Peyer's patch (tissue), 4 donors: Measurements from ENCODE around the gene TAGLN3. TPM values are rescaled to one million over a fixed set of nuclear protein-coding genes. Genes with fewer than 3 reads are reported as not detected.

Source experiments
- DNase-seq, 3 donors: peaks; one replicate each; pipeline ENCODE4 v3.0.0-alpha.2; 2017 to 2019
- H3K27ac ChIP-seq, 4 donors: fragments of 200-600 bp; sonication (generic); one replicate each; pipeline ENCODE4 v1.5.1; 2016 to 2019
- H3K27me3 ChIP-seq, 2 donors: fragments of 200-600 bp; sonication (generic); one replicate each; pipeline ENCODE4 v1.5.1; 2019
- H3K36me3 ChIP-seq, 3 donors: fragments of 200-600 bp; sonication (generic); one replicate each; pipeline ENCODE4 v1.5.1; 2016 to 2019
- H3K4me1 ChIP-seq, 4 donors: fragments of 200-600 bp; sonication (generic); one replicate each; pipeline ENCODE4 v1.5.1; 2016 to 2019
- H3K4me3 ChIP-seq, 4 donors: fragments of 200-600 bp; sonication (generic); 1 replicate in 3 of 4; 2 replicates in 1 of 4; pipeline ENCODE4 v1.5.1; 2016 to 2019; ENCODE audit warnings: mild to moderate bottlenecking in 1 of 4
- H3K9me3 ChIP-seq, 4 donors: fragments of 200-600 bp; sonication (generic); one replicate each; pipeline ENCODE4 v1.5.1; 2016 to 2019; ENCODE audit warnings: mild to moderate bottlenecking in 1 of 4
- CTCF ChIP-seq, 6 experiments: fragments of 450-650 bp in 4 of 6; fragments of 200-600 bp in 2 of 6; sonication (generic) in 1 of 6; IDR thresholded peaks; one replicate each; pipeline ENCODE4 v1.5.1; 2017 to 2019; ENCODE audit warnings: antibody characterized with exemption in 6 of 6, mild to moderate bottlenecking in 3 of 6, moderate library complexity in 1 of 6
- POLR2A ChIP-seq, 2 donors: fragments of 450-650 bp; IDR thresholded peaks; one replicate each; pipeline ENCODE4 v1.5.1; 2017; ENCODE audit warnings: antibody characterized with exemption in 2 of 2, mild to moderate bottlenecking in 2 of 2, moderate library complexity in 2 of 2
- total RNA-seq, 4 donors: library from RNA; depleted of rRNA; stranded (reverse); fragments of >200 nt; gene quantifications; one replicate each; pipeline ENCODE4 v1.1.0, GENCODE V29; 2016

Gene TAGLN3
- total RNA-seq, 4 donors from 2014 or later: 1.1 TPM; not detected in 3

DNA sequence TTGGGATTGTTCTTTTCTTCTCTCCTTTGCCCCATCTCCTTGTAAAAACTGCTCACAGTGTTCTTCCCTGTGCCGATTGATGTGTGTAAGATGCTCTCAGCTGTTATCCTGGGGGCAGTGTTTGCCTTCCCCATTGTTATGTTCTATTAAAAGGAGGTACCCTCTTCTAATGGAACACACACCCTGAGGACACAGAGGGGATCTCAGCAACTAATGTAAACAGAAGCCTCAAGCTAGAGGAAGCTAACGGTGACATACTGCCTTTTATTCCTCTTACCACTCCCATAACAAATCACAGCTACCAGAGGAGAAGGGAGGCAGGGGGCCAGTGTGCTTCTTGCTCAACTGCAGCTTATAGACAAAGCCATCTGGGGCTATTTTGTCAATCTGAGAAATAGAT lies 2.2 kb downstream of the TAGLN3 start:
- Histone ChIP-seq H3K4me3 (no peak overlapping the region), H3K27me3 (no peaks in the 10 kb centered on the region), H3K9me3 (no peaks in the 10 kb centered on the region), H3K27ac (no peak overlapping the region), H3K36me3 (no peaks in the 10 kb centered on the region), H3K4me1 (peaks cover 0 to 13% (median 0%) of the 10 kb centered on the region in 4 donors)
- no peak for TF ChIP-seq POLR2A (IDR thresholded peaks at IDR 0.05)
- no peak for TF ChIP-seq CTCF (IDR thresholded peaks at IDR 0.05)
- no peak for DNase-seq

- Histone ChIP-seq H3K36me3 (no peaks in the 10 kb centered on the region), H3K9me3 (no peaks in the 10 kb centered on the region), H3K4me3 (no peak overlapping the region), H3K4me1 (peaks cover 0 to 13% (median 0%) of the 10 kb centered on the region in 4 donors), H3K27me3 (no peaks in the 10 kb centered on the region), H3K27ac (no peak overlapping the region)
- DNase-seq: no peak
- no peak for TF ChIP-seq CTCF (IDR thresholded peaks at IDR 0.05)
- no peak for TF ChIP-seq POLR2A (IDR thresholded peaks at IDR 0.05)
These were observed 2.8 kb downstream of the TAGLN3 start for GRCh38 chr3:112001526-112001925.

DNA sequence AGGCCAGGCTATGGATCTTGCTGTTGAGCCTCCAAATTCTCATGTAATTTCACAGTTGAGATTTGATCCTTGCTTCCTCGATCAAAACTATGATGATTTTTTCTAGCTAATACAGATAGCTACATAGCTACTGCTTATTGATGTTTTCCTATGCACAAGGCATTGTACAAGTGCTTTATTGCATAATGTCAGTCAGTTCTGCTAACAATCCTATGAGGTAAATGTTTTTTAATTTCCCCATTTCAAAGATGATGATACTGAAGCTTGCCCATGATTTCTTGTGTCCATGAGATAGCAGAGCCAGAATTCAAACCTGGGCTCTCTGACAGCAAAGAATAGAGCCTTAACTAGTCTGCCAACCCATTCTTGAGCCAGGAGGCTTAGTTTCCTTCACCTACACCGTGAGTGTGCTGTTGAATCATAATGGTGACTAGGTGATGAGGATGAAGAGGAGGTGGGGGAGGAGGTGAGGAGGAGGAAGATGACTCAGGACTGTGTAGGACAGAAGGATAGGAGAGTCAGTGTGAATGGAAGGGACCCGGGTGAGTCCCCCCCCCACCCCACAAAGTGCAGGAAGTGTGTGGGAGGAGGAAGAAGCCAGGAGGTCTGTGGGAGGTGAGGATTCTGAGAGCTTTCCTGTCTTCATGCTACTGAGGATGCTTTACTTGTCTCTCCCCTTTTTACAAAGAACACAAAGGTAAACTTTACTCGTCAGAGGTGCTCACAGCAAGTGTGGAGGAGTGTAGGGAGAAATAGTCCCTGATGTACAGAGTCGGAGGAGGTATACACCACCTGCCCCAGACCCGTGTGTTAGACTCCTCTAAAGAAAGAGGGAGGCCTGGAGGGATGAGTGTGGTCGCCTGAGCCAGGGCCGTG lies 3.6 kb downstream of the TAGLN3 start:
- Histone ChIP-seq H3K27me3 (no peaks in the 10 kb centered on the region), H3K9me3 (no peaks in the 10 kb centered on the region), H3K36me3 (no peaks in the 10 kb centered on the region), H3K4me3 (no peak overlapping the region), H3K4me1 (peaks cover 0 to 13% (median 0%) of the 10 kb centered on the region in 4 donors), H3K27ac (no peak overlapping the region)
- no peak for DNase-seq
- no peak for TF ChIP-seq CTCF (IDR thresholded peaks at IDR 0.05)

GRCh38 chr3:112003321-112004080 lies 4.8 kb downstream of the TAGLN3 start:
- Histone ChIP-seq H3K27ac (no peak overlapping the region), H3K9me3 (no peaks in the 10 kb centered on the region), H3K27me3 (no peaks in the 10 kb centered on the region), H3K4me1 (peaks cover 0 to 12% (median 0%) of the 10 kb centered on the region in 4 donors), H3K36me3 (no peaks in the 10 kb centered on the region), H3K4me3 (no peak overlapping the region)
- DNase-seq: no peak
- TF ChIP-seq CTCF (IDR thresholded peaks at IDR 0.05) (no peak), POLR2A (IDR thresholded peaks at IDR 0.05) (no peak)

DNA sequence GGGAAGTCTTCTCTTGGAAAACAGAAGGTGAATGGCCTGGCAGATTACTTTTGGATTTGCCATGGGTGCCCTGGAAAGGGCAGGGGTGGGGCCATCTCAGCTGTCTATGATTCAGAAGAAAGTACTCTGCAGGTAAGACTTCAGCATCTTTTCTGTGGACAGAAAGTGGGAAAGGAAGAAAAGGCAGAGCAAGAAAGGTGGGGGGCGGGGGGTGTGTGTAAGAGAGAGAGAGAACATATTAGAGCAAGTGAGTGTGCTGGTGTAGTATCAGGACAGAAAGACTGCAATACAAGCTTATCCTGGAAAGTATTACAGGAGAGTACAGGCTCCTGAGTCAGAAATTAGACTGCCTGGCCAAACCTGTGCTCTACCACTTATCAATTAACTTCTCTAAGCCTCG lies 5.5 kb downstream of the TAGLN3 start:
- peaks cover 0 to 5% (median 0%) of the 10 kb centered on the region in 4 donors for H3K4me1 ChIP-seq
- H3K27me3 ChIP-seq: no peaks in the 10 kb centered on the region
- no peak overlapping the region for H3K4me3 ChIP-seq
- TF ChIP-seq CTCF (IDR thresholded peaks at IDR 0.05) (no peak), POLR2A (IDR thresholded peaks at IDR 0.05) (no peak)
- H3K9me3 ChIP-seq: no peaks in the 10 kb centered on the region
- no peaks in the 10 kb centered on the region for H3K36me3 ChIP-seq
- no peak overlapping the region for H3K27ac ChIP-seq
- no peak for DNase-seq
